Measurements from ENCODE around the gene MPP2. TPM values are rescaled to one million over a fixed set of nuclear protein-coding genes. Genes with fewer than 3 reads are reported as not detected.

The MPP2 gene
- total RNA-seq, 1 donor from 2014 or later: 5.5 TPM

Other genes starting within 250 kb of the MPP2 start
- 4.6 TPM for gene MEOX1, start 245.6 kb downstream of the MPP2 start, total RNA-seq (ENCODE audit: insufficient read depth, low replicate concordance)
- 0.96 TPM for gene SOST, start 148.7 kb downstream of the MPP2 start, total RNA-seq (ENCODE audit: insufficient read depth, low replicate concordance)
- 57.5 TPM for gene DUSP3, start 128.6 kb downstream of the MPP2 start, total RNA-seq (ENCODE audit: insufficient read depth, low replicate concordance)
- gene CFAP97D1, start 127.1 kb downstream of the MPP2 start, total RNA-seq (ENCODE audit: insufficient read depth, low replicate concordance): 1.4 TPM
- 11.6 TPM for gene MPP3, start 74.4 kb downstream of the MPP2 start, total RNA-seq (ENCODE audit: insufficient read depth, low replicate concordance)
- gene CD300LG, start 60.4 kb downstream of the MPP2 start, total RNA-seq (ENCODE audit: insufficient read depth, low replicate concordance): not detected
- not detected for gene PPY, start 34.9 kb upstream of the MPP2 start, total RNA-seq (ENCODE audit: insufficient read depth, low replicate concordance)
- not detected for gene PYY, start 46.4 kb upstream of the MPP2 start, total RNA-seq (ENCODE audit: insufficient read depth, low replicate concordance)
- 0.48 TPM for gene NAGS, start 97.1 kb upstream of the MPP2 start, total RNA-seq (ENCODE audit: insufficient read depth, low replicate concordance)
- gene TMEM101, start 107.4 kb upstream of the MPP2 start, total RNA-seq (ENCODE audit: insufficient read depth, low replicate concordance): 47.2 TPM
- gene LSM12, start 159.1 kb upstream of the MPP2 start, total RNA-seq (ENCODE audit: insufficient read depth, low replicate concordance): 27.2 TPM
- 3.6 TPM for gene G6PC3, start 163.2 kb upstream of the MPP2 start, total RNA-seq (ENCODE audit: insufficient read depth, low replicate concordance)
- gene HDAC5, start 216.1 kb upstream of the MPP2 start, total RNA-seq (ENCODE audit: insufficient read depth, low replicate concordance): 26.7 TPM
- 2.6 TPM for gene HROB, start 234.4 kb upstream of the MPP2 start, total RNA-seq (ENCODE audit: insufficient read depth, low replicate concordance)

Measured in umbilical cord (tissue), 1 donor.